Activated T-cell treated with anti-CD3 and anti-CD28 coated beads, Interleukin-2, amount 50 U/mL, for 1 hour (primary cell): ENCODE data around the gene TAPT1.

Source experiments
- DNase-seq: peaks from one replicate; pipeline ENCODE4 v3.0.0-alpha.2; 2020

The TAPT1 gene

GRCh38 chr4:16243285-16243684 lies 17.0 kb upstream of the TAPT1 start:
- no peak for DNase-seq

GRCh38 chr4:16240300-16240699 lies 14.0 kb upstream of the TAPT1 start:
- DNase-seq, result no peak

GRCh38 chr4:16239086-16239485 lies 12.8 kb upstream of the TAPT1 start:
- no peak for DNase-seq

GRCh38 chr4:16238327-16238726 lies 12.1 kb upstream of the TAPT1 start:
- no peak for DNase-seq

- DNase-seq, result no peak
Observed at GRCh38 chr4:16237715-16238114, 11.4 kb upstream of the TAPT1 start.

GRCh38 chr4:16236402-16237023 lies 10.2 kb upstream of the TAPT1 start:
- no peak for DNase-seq

- DNase-seq, result no peak
Observed at GRCh38 chr4:16235209-16235608, 8.9 kb upstream of the TAPT1 start.

GRCh38 chr4:16233569-16234177 lies 7.4 kb upstream of the TAPT1 start:
- DNase-seq, result no peak

- DNase-seq, result no peak
Observed at GRCh38 chr4:16231570-16232245, 5.4 kb upstream of the TAPT1 start.

GRCh38 chr4:16230308-16230707 lies 4.0 kb upstream of the TAPT1 start:
- no peak for DNase-seq

GRCh38 chr4:16229604-16230003 lies 3.3 kb upstream of the TAPT1 start:
- DNase-seq, result no peak

- DNase-seq, result no peak
Observed at GRCh38 chr4:16227462-16227868, 1.2 kb upstream of the TAPT1 start.

- peak; percentile 54 for DNase-seq
Observed at GRCh38 chr4:16226816-16227461, 668 bp upstream of the TAPT1 start.

GRCh38 chr4:16225167-16225862 lies 956 bp downstream of the TAPT1 start:
- no peak for DNase-seq

GRCh38 chr4:16224264-16225166 lies 1.8 kb downstream of the TAPT1 start:
- no peak for DNase-seq

GRCh38 chr4:16222957-16223527 lies 3.2 kb downstream of the TAPT1 start:
- DNase-seq, result no peak

- no peak for DNase-seq
Observed at GRCh38 chr4:16218950-16219349, 7.3 kb downstream of the TAPT1 start.

GRCh38 chr4:16217300-16218051 lies 8.8 kb downstream of the TAPT1 start:
- DNase-seq, result no peak

GRCh38 chr4:16213121-16213520 lies 13.2 kb downstream of the TAPT1 start:
- DNase-seq, result no peak

GRCh38 chr4:16212138-16212782 lies 14.0 kb downstream of the TAPT1 start:
- no peak for DNase-seq

GRCh38 chr4:16207409-16207808 lies 18.9 kb downstream of the TAPT1 start:
- no peak for DNase-seq
